Activated T-helper 17 cell treated with anti-CD3 and anti-CD28 coated beads, Interleukin-2, amount 50 U/mL, for 72 hours (primary cell): Measurements from ENCODE around the gene MAN1A2. TPM values are rescaled to one million over a fixed set of nuclear protein-coding genes. Genes with fewer than 3 reads are reported as not detected.
"Not testable (repeated sequence)": the region's sequence is repeated elsewhere in the genome, so short reads cannot be mapped to it uniquely, and the experiment has no call there.

Source experiments
- ATAC-seq: fragments of 150-1000 bp; cut with Tn5 transposase; replicated peaks from 2 replicates; pipeline ENCODE4 v1.10.0; 2021; ENCODE audit warnings: mild to moderate bottlenecking, moderate library complexity
- H3K27ac Mint-ChIP-seq: one replicate; pipeline ENCODE4 v1.8.0; 2022; ENCODE audit warnings: mixed read lengths
- H3K27me3 Mint-ChIP-seq: one replicate; pipeline ENCODE4 v1.8.0; 2022; ENCODE audit warnings: mixed read lengths
- H3K36me3 Mint-ChIP-seq: one replicate; pipeline ENCODE4 v1.8.0; 2022; ENCODE audit warnings: low read depth, mild to moderate bottlenecking, mixed read lengths
- H3K4me1 Mint-ChIP-seq: one replicate; pipeline ENCODE4 v1.8.0; 2022; ENCODE audit warnings: mixed read lengths
- H3K4me3 Mint-ChIP-seq: one replicate; pipeline ENCODE4 v1.8.0; 2022; ENCODE audit warnings: mild to moderate bottlenecking, mixed read lengths
- H3K9me3 Mint-ChIP-seq: one replicate; pipeline ENCODE4 v1.8.0; 2022; ENCODE audit warnings: mixed read lengths
- total RNA-seq, 2 donors: library from RNA; stranded (reverse); gene quantifications; one replicate each; pipeline ENCODE4 v1.2.3, GENCODE V29; 2022

MAN1A2 gene
- total RNA-seq, 2 donors from 2014 or later: 26.1 to 26.5 TPM

GRCh38 chr1:117466761-117467160, 99.5 kb downstream of the MAN1A2 start:
- Mint-ChIP-seq H3K36me3 (peaks cover 64% of the 10 kb centered on the region), H3K4me1 (no peaks in the 10 kb centered on the region), H3K27me3 (no peaks in the 10 kb centered on the region), H3K27ac (no peak overlapping the region), H3K9me3 (no peaks in the 10 kb centered on the region), H3K4me3 (no peak overlapping the region)
- no peak for ATAC-seq

- H3K4me1 Mint-ChIP-seq: no peaks in the 10 kb centered on the region
- no peak overlapping the region for H3K27ac Mint-ChIP-seq
- peaks cover 64% of the 10 kb centered on the region for H3K36me3 Mint-ChIP-seq
- no peaks in the 10 kb centered on the region for H3K9me3 Mint-ChIP-seq
- H3K27me3 Mint-ChIP-seq: no peaks in the 10 kb centered on the region
- ATAC-seq: no peak
- no peak overlapping the region for H3K4me3 Mint-ChIP-seq
Observed at GRCh38 chr1:117467336-117467735, 100.1 kb downstream of the MAN1A2 start.

- Mint-ChIP-seq H3K36me3 (peaks cover 69% of the 10 kb centered on the region), H3K4me3 (no peak overlapping the region), H3K27me3 (no peaks in the 10 kb centered on the region), H3K4me1 (no peaks in the 10 kb centered on the region), H3K27ac (no peak overlapping the region), H3K9me3 (peaks cover 5% of the 10 kb centered on the region)
- ATAC-seq: no peak
Observed at GRCh38 chr1:117473063-117473462, 105.8 kb downstream of the MAN1A2 start.

GRCh38 chr1:117475495-117475894, 108.2 kb downstream of the MAN1A2 start:
- H3K9me3 Mint-ChIP-seq, H3K27ac Mint-ChIP-seq, H3K4me1 Mint-ChIP-seq, H3K27me3 Mint-ChIP-seq, ATAC-seq, H3K4me3 Mint-ChIP-seq: not testable (repeated sequence)
- peaks cover 65% of the 10 kb centered on the region for H3K36me3 Mint-ChIP-seq

GRCh38 chr1:117479086-117479485, 111.8 kb downstream of the MAN1A2 start:
- Mint-ChIP-seq H3K4me1 (no peaks in the 10 kb centered on the region), H3K27ac (no peak overlapping the region), H3K4me3 (no peak overlapping the region), H3K9me3 (peaks cover 5% of the 10 kb centered on the region), H3K27me3 (no peaks in the 10 kb centered on the region), H3K36me3 (peaks cover 82% of the 10 kb centered on the region)
- ATAC-seq: no peak

GRCh38 chr1:117481410-117481809, 114.2 kb downstream of the MAN1A2 start:
- no peak overlapping the region for H3K4me3 Mint-ChIP-seq

GRCh38 chr1:117493906-117494305, 126.7 kb downstream of the MAN1A2 start:
- no peaks in the 10 kb centered on the region for H3K4me1 Mint-ChIP-seq
- H3K4me3 Mint-ChIP-seq: no peak overlapping the region
- ATAC-seq: no peak
- no peak overlapping the region for H3K27ac Mint-ChIP-seq
- no peaks in the 10 kb centered on the region for H3K9me3 Mint-ChIP-seq
- peaks cover 19% of the 10 kb centered on the region for H3K36me3 Mint-ChIP-seq
- no peaks in the 10 kb centered on the region for H3K27me3 Mint-ChIP-seq

More at GRCh38 chr1:117481410-117481809, 114.2 kb downstream of the MAN1A2 start:
- Mint-ChIP-seq H3K36me3 (peaks cover 60% of the 10 kb centered on the region), H3K9me3 (no peaks in the 10 kb centered on the region), H3K4me1 (no peaks in the 10 kb centered on the region), H3K27ac (no peak overlapping the region), H3K27me3 (no peaks in the 10 kb centered on the region)
- ATAC-seq: no peak

- H3K27me3 Mint-ChIP-seq: no peaks in the 10 kb centered on the region
- H3K27ac Mint-ChIP-seq: no peak overlapping the region
- H3K4me1 Mint-ChIP-seq: no peaks in the 10 kb centered on the region
- no peak for ATAC-seq
- peaks cover 29% of the 10 kb centered on the region for H3K36me3 Mint-ChIP-seq
- H3K9me3 Mint-ChIP-seq: no peaks in the 10 kb centered on the region
- no peak overlapping the region for H3K4me3 Mint-ChIP-seq
Observed at GRCh38 chr1:117495068-117495467, 127.8 kb downstream of the MAN1A2 start.

GRCh38 chr1:117499071-117499470, 131.8 kb downstream of the MAN1A2 start:
- no peak for ATAC-seq
- no peak overlapping the region for H3K27ac Mint-ChIP-seq
- no peaks in the 10 kb centered on the region for H3K9me3 Mint-ChIP-seq
- H3K27me3 Mint-ChIP-seq: no peaks in the 10 kb centered on the region
- H3K36me3 Mint-ChIP-seq: peaks cover 42% of the 10 kb centered on the region
- no peaks in the 10 kb centered on the region for H3K4me1 Mint-ChIP-seq
- no peak overlapping the region for H3K4me3 Mint-ChIP-seq

GRCh38 chr1:117500584-117500983, 133.3 kb downstream of the MAN1A2 start:
- Mint-ChIP-seq H3K9me3 (no peaks in the 10 kb centered on the region), H3K27me3 (no peaks in the 10 kb centered on the region), H3K36me3 (peaks cover 57% of the 10 kb centered on the region), H3K4me3 (no peak overlapping the region), H3K4me1 (no peaks in the 10 kb centered on the region), H3K27ac (no peak overlapping the region)
- no peak for ATAC-seq

GRCh38 chr1:117501281-117501680, 134.0 kb downstream of the MAN1A2 start:
- ATAC-seq: no peak
- Mint-ChIP-seq H3K27ac (peak overlapping the region; percentile 28), H3K9me3 (no peaks in the 10 kb centered on the region), H3K4me3 (no peak overlapping the region), H3K4me1 (no peaks in the 10 kb centered on the region), H3K27me3 (no peaks in the 10 kb centered on the region), H3K36me3 (peaks cover 63% of the 10 kb centered on the region)

GRCh38 chr1:117511273-117511672, 144.0 kb downstream of the MAN1A2 start:
- Mint-ChIP-seq H3K27ac (no peak overlapping the region), H3K4me1 (no peaks in the 10 kb centered on the region), H3K4me3 (no peak overlapping the region), H3K27me3 (no peaks in the 10 kb centered on the region), H3K36me3 (peaks cover 21% of the 10 kb centered on the region), H3K9me3 (no peaks in the 10 kb centered on the region)
- ATAC-seq: no peak

GRCh38 chr1:117512728-117513321, 145.6 kb downstream of the MAN1A2 start:
- peaks cover 27% of the 10 kb centered on the region for H3K36me3 Mint-ChIP-seq
- no peaks in the 10 kb centered on the region for H3K27me3 Mint-ChIP-seq
- no peaks in the 10 kb centered on the region for H3K9me3 Mint-ChIP-seq
- ATAC-seq: no peak
- no peak overlapping the region for H3K27ac Mint-ChIP-seq
- H3K4me1 Mint-ChIP-seq: no peaks in the 10 kb centered on the region
- H3K4me3 Mint-ChIP-seq: no peak overlapping the region

- H3K27ac Mint-ChIP-seq: no peak overlapping the region
- H3K4me1 Mint-ChIP-seq: peaks cover 9% of the 10 kb centered on the region
- H3K4me3 Mint-ChIP-seq: no peak overlapping the region
- H3K27me3 Mint-ChIP-seq: no peaks in the 10 kb centered on the region
- no peak for ATAC-seq
- peaks cover 19% of the 10 kb centered on the region for H3K36me3 Mint-ChIP-seq
- no peaks in the 10 kb centered on the region for H3K9me3 Mint-ChIP-seq
Observed at GRCh38 chr1:117523111-117523510, 155.9 kb downstream of the MAN1A2 start.

GRCh38 chr1:117527074-117527473, 159.8 kb downstream of the MAN1A2 start:
- Mint-ChIP-seq H3K27me3 (no peaks in the 10 kb centered on the region), H3K4me3 (no peak overlapping the region), H3K4me1 (peaks cover 4% of the 10 kb centered on the region), H3K36me3 (peaks cover 25% of the 10 kb centered on the region), H3K27ac (no peak overlapping the region), H3K9me3 (no peaks in the 10 kb centered on the region)
- ATAC-seq: no peak
